Ovary (tissue), 9 donors: ENCODE measurements around the gene C16orf92. TPM values are rescaled to one million over a fixed set of nuclear protein-coding genes. Genes with fewer than 3 reads are reported as not detected.

Source experiments
- DNase-seq, 5 donors: peaks; one replicate each; pipeline ENCODE4 v3.0.0-alpha.2; 2019 to 2020
- H3K27ac ChIP-seq, 2 donors: fragments of 200-600 bp; one replicate each; pipeline versions ENCODE4 v1.5.1 to v1.8.0; 2019 to 2022
- H3K27me3 ChIP-seq: fragments of 200-600 bp; one replicate; pipeline ENCODE4 v1.8.0; 2022
- H3K36me3 ChIP-seq: fragments of 200-600 bp; sonication (generic); one replicate; pipeline ENCODE4 v1.5.1; 2019
- H3K4me1 ChIP-seq: one replicate; pipeline ENCODE4 v1.8.1; 2013; ENCODE audit warnings: mild to moderate bottlenecking, moderate library complexity; ENCODE audit not compliant: insufficient read depth
- H3K4me3 ChIP-seq: fragments of 200-600 bp; sonication (generic); one replicate; pipeline ENCODE4 v1.5.1; 2017
- H3K9me3 ChIP-seq, 2 donors: fragments of 200-600 bp in 1 of 2; sonication (generic) in 1 of 2; one replicate each; pipeline versions ENCODE4 v1.5.1 to v1.8.1; 2013 to 2019; ENCODE audit warnings: mild to moderate bottlenecking in 1 of 2, moderate library complexity in 1 of 2
- EP300 ChIP-seq: sonication (generic); formaldehyde crosslinking; IDR thresholded peaks from one replicate; pipeline ENCODE4 v1.6.1; 2017; ENCODE audit warnings: antibody characterized with exemption
- POLR2A ChIP-seq: fragments of 450-650 bp; IDR thresholded peaks from one replicate; pipeline ENCODE4 v1.6.1; 2017; ENCODE audit warnings: antibody characterized with exemption, mild to moderate bottlenecking, moderate library complexity
- WGBS, 3 donors: extraction: QIAGEN DNeasy Blood & Tissue Kit in 1 of 3; methylation state at CpG; one replicate each; pipeline versions ENCODE4 v1.1.5 to v1.1.7; 2013 to 2017; 5-methylcytosine and 5-hydroxymethylcytosine counted together
- intact Hi-C, 4 donors: fragments of 100-400 bp; cut with DNase I; formaldehyde crosslinking; loops; one replicate each; pipeline versions ENCODE4 v1.11.0 to v1.15.1; 2022 to 2023
- polyA plus RNA-seq, 2 donors: library from polyadenylated mRNA; stranded (reverse); fragments of 200-250 nt in 1 of 2; fragments of 350-450 nt in 1 of 2; fragmentation: Illumina TruSeq in 1 of 2; extraction: RNeasy Lipid Tissue Mini Kit (QIAGEN cat#74804) in 1 of 2; gene quantifications; one replicate each; pipeline ENCODE4 v1.2.3, GENCODE V29; 2013 to 2014
- total RNA-seq, 7 donors: library from RNA; depleted of rRNA in 2 of 7; stranded (reverse); fragments of >200 nt in 2 of 7; fragmentation: NEBNext Ultra II Directional in 3 of 7; extraction: Animal tissue kit (Norgen Biotek cat#: 25700) in 3 of 7; gene quantifications; one replicate each; pipeline versions ENCODE4 v1.1.0 to v1.2.4, GENCODE V29; 2016 to 2023
- TF ChIP-seq, protein P1 (sequence below), 3 donors: fragments of 450-650 bp in 2 of 3; fragments of 200-600 bp in 1 of 3; IDR thresholded peaks; one replicate each; pipeline versions ENCODE4 v1.5.1 to v1.8.0; 2016 to 2022; ENCODE audit warnings: antibody characterized with exemption in 3 of 3, mild to moderate bottlenecking in 1 of 3
- donor health status: DM: no; HTN: no; CAD: no; lungs with moderate emphysema.
- donor health status: DM: no; HTN: no; CAD: no.
- donor health status: Bipolar disorder and iron deficiency.
- donor health status: DM: yes; HTN: yes; CAD: no.
- donor health status: DM: no; HTN: no; CAD: no.
- donor health status: DM: yes; HTN: yes; CAD: no.

C16orf92 gene
- total and polyA plus RNA-seq, 9 donors, result not detected

DNA sequence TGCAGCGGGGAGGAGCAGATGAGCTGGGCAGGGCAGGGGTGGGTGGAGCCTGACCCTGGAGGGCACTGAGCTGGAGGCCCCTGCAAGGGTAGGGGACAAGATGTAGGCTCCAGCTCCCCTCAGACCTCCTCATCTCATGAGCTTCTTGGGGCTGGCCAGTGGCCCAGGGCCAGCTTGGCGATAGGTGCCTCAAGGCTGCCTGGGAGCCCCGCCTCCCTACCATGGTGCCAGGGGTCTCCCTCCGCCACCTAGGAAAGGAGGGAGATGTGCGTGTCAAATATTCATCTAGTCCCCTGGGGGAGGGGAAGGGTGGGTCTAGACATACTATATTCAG, 31.5 kb upstream of the C16orf92 start:
- no peak overlapping the region for H3K4me3 ChIP-seq
- H3K27me3 ChIP-seq, result no peaks in the 10 kb centered on the region
- intact Hi-C loops, result no loop called here
- H3K4me1 ChIP-seq, result no peaks in the 10 kb centered on the region
- H3K27ac ChIP-seq, result no peak overlapping the region
- DNase-seq, result peak in 1 of 5 donors; percentile 50
- 62 to 85% (median 68%) methylated on average over 4 to 5 of the region's 5 CpGs for WGBS, 3 donors
- TF ChIP-seq, protein P1, sequence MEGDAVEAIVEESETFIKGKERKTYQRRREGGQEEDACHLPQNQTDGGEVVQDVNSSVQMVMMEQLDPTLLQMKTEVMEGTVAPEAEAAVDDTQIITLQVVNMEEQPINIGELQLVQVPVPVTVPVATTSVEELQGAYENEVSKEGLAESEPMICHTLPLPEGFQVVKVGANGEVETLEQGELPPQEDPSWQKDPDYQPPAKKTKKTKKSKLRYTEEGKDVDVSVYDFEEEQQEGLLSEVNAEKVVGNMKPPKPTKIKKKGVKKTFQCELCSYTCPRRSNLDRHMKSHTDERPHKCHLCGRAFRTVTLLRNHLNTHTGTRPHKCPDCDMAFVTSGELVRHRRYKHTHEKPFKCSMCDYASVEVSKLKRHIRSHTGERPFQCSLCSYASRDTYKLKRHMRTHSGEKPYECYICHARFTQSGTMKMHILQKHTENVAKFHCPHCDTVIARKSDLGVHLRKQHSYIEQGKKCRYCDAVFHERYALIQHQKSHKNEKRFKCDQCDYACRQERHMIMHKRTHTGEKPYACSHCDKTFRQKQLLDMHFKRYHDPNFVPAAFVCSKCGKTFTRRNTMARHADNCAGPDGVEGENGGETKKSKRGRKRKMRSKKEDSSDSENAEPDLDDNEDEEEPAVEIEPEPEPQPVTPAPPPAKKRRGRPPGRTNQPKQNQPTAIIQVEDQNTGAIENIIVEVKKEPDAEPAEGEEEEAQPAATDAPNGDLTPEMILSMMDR (IDR thresholded peaks at IDR 0.05), result no peak
- no peaks in the 10 kb centered on the region for H3K36me3 ChIP-seq
- H3K9me3 ChIP-seq, result no peaks in the 10 kb centered on the region

DNA sequence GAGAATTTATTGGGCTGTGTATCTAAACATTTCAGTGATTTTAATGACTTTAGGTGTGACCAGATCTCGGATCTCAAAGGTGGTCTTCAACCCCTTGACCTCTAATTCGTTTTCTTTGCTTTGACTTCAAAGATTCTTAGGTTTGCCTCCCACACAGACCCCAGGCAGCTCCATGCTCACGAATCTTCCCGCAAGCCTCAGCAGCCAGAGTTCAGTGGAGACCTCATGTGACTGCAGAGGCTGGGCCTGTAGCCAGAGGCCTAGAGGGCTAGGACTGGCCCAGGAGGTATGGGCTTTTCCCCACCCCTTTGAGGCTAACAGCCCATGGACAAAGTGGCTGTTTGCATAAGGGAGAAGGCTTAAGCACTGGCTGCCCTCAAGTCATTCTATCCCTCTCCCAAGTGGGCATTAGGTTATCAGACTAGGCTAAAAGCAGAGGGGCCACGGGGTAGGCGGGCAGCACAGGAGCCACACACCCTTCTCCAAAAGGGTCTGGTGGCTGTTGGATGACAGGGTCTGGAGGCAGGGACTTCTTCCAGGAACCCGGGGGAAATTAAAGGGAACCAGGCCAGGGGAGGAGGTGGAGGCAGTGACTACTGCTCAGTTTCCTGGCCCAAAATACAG, 30.5 kb upstream of the C16orf92 start:
- Histone ChIP-seq H3K4me3 (no peak overlapping the region), H3K27me3 (no peaks in the 10 kb centered on the region), H3K9me3 (no peaks in the 10 kb centered on the region), H3K4me1 (peaks cover 3% of the 10 kb centered on the region), H3K27ac (no peak overlapping the region), H3K36me3 (no peaks in the 10 kb centered on the region)
- 19 to 32% (median 25%) methylated on average over 7 of the region's 7 CpGs for WGBS, 3 donors
- DNase-seq, result peak in 1 of 5 donors; percentile 53
- no peak for TF ChIP-seq EP300
- no peak for TF ChIP-seq POLR2A
- TF ChIP-seq, protein P1 (IDR thresholded peaks at IDR 0.05), result no peak
- intact Hi-C loops, result no loop called here

DNA sequence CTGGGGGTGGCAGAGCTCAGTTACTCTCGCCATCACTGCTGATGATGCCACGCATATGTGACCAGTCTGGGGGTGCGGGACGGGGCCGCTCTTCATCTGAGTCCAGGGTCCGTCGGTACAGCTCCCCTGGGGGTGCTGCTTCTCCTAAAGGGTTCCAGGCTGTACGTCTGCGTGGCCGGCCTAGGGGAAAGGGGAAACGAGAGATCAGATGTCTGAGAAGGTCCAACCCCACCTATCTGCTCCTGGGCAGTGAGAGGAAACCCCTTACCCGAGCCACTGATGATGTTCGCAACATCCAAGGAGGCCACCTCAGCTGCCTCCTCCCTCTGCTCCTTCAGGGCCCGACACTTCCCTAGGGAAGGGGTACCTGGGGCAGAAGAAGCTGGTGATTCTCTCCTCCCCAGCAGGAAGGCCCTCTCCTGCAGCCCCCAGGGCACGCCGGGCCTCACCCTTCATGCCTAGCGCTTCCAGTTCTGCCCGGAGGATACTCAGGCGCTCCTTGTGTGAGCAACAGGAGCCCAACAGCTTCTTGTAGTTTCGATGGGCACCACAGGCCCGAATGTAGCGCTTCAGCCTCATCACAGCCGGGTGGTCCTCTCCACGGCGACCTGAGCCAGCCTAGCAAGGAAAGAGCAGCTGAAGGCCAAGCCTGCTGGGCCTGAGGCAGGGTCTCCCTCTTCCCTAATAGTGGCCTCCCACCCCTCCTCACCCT, 29.7 kb upstream of the C16orf92 start:
- peaks cover 3% of the 10 kb centered on the region for H3K4me1 ChIP-seq
- no peaks in the 10 kb centered on the region for H3K9me3 ChIP-seq
- intact Hi-C loops, result no loop called here
- H3K4me3 ChIP-seq, result no peak overlapping the region
- TF ChIP-seq, protein P1 (IDR thresholded peaks at IDR 0.05), result no peak
- TF ChIP-seq POLR2A (no peak), EP300 (no peak)
- WGBS, 3 donors, result 82 to 87% (median 82%) methylated on average over 25 of the region's 25 CpGs
- H3K27ac ChIP-seq, result no peak overlapping the region
- peak in 1 of 5 donors; percentile 41 for DNase-seq
- H3K36me3 ChIP-seq, result no peaks in the 10 kb centered on the region
- no peaks in the 10 kb centered on the region for H3K27me3 ChIP-seq

DNA sequence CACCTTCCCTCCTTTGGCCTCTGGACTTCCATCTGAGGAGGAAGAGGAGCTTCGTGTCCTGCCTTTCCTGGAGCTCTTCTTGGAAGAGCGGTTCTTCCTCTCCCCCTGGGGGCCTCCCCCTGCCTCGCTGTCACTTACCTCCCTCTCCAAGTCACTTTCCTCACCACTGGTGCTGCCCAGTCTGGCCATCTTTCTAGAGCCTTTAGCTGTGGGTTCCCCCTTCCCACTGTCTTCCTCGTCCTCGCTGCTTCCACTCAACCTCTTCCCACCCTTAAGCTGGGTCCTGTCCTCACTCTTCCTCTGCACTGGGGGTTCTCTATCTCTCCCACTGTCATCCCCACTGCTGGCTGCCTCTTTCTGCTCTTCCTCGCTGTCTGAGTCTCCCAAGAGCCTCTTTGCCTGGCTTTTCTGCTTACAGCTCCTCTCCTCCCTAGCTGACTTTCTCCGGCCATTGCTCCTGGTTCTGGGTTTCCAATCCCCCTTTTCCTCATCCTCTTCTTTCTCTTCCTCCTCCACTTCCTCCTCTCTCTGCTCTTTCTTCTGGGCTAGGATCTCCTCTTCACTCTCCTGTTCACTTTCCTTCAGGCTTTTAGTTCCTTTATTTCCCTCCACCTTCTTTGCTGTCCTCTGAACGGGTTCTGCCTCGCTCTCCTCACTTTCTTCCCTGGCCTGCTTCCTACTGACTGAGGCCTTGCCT, 28.9 kb upstream of the C16orf92 start:
- no peaks in the 10 kb centered on the region for H3K27me3 ChIP-seq
- TF ChIP-seq POLR2A, result no peak
- TF ChIP-seq EP300, result no peak
- TF ChIP-seq, protein P1 (IDR thresholded peaks at IDR 0.05), result no peak
- no peak overlapping the region for H3K27ac ChIP-seq
- H3K4me3 ChIP-seq, result no peak overlapping the region
- H3K36me3 ChIP-seq, result no peaks in the 10 kb centered on the region
- DNase-seq, result no peak
- intact Hi-C loops, result no loop called here
- 85 to 90% (median 86%) methylated on average over 9 of the region's 9 CpGs for WGBS, 3 donors
- peaks cover 3% of the 10 kb centered on the region for H3K4me1 ChIP-seq
- no peaks in the 10 kb centered on the region for H3K9me3 ChIP-seq
